ENCODE measurements around the gene TRIM10. TPM values are rescaled to one million over a fixed set of nuclear protein-coding genes. Genes with fewer than 3 reads are reported as not detected.

Gene TRIM10
- total RNA-seq, 1 donor from 2014 or later, result 2.1 TPM

Small RNAs within 50 kb of the gene (small RNA-seq; reads per million reads assigned to genes)
- gene RF00554, result not detected

Other genes with a start within 250 kb of the TRIM10 start
- gene HLA-A, start 218.7 kb downstream of the TRIM10 start, total RNA-seq, result 113 TPM
- gene POLR1H, start 99.9 kb downstream of the TRIM10 start, total RNA-seq, result 31.8 TPM
- 6.8 TPM for gene PPP1R11, start 94.0 kb downstream of the TRIM10 start, total RNA-seq
- gene RNF39, start 85.4 kb downstream of the TRIM10 start, total RNA-seq, result not detected
- not detected for gene TRIM31, start 48.1 kb downstream of the TRIM10 start, total RNA-seq
- gene TRIM40, start 25.1 kb downstream of the TRIM10 start, total RNA-seq, result not detected
- not detected for gene TRIM15, start 2.3 kb upstream of the TRIM10 start, total RNA-seq
- gene TRIM26, start 52.2 kb upstream of the TRIM10 start, total RNA-seq, result 8.4 TPM
- gene TRIM39, start 165.7 kb upstream of the TRIM10 start, total RNA-seq, result 5.2 TPM
- gene RPP21, start 183.9 kb upstream of the TRIM10 start, total RNA-seq, result 7.8 TPM